Esophagus muscularis mucosa (tissue), 4 donors: ENCODE results near the gene H2AZ2. TPM values are rescaled to one million over a fixed set of nuclear protein-coding genes. Genes with fewer than 3 reads are reported as not detected.
"Not testable (repeated sequence)": the region's sequence is repeated elsewhere in the genome, so short reads cannot be mapped to it uniquely, and the experiment has no call there.

Experiments
- DNase-seq: peaks from one replicate; pipeline ENCODE4 v3.0.0-alpha.2; 2017; ENCODE audit errors: extremely low spot score
- H3K27ac ChIP-seq, 4 donors: fragments of 200-600 bp; sonication (generic); replicated peaks in 1 of 4; 1 replicate in 3 of 4; 2 replicates in 1 of 4; pipeline ENCODE4 v1.5.1; 2016 to 2019; ENCODE audit warnings: mild to moderate bottlenecking in 1 of 4
- H3K27me3 ChIP-seq, 4 donors: fragments of 200-600 bp; sonication (generic); one replicate each; pipeline versions ENCODE4 v1.5.1 to v1.6.0; 2016 to 2019
- H3K36me3 ChIP-seq, 4 donors: fragments of 200-600 bp; sonication (generic); one replicate each; pipeline ENCODE4 v1.5.1; 2016 to 2019
- H3K4me1 ChIP-seq, 4 donors: fragments of 200-600 bp; sonication (generic); one replicate each; pipeline ENCODE4 v1.5.1; 2016 to 2019
- H3K4me3 ChIP-seq, 4 donors: fragments of 200-600 bp; sonication (generic); 1 replicate in 2 of 4; 2 replicates in 2 of 4; pipeline ENCODE4 v1.5.1; 2016 to 2019; ENCODE audit warnings: mild to moderate bottlenecking in 4 of 4, moderate library complexity in 1 of 4
- H3K9me3 ChIP-seq, 4 donors: fragments of 200-600 bp; sonication (generic); 1 replicate in 3 of 4; 2 replicates in 1 of 4; pipeline ENCODE4 v1.5.1; 2016 to 2019
- EP300 ChIP-seq: sonication (generic); formaldehyde crosslinking; IDR thresholded peaks from one replicate; pipeline ENCODE4 v1.6.1; 2017; ENCODE audit warnings: antibody characterized with exemption
- POLR2A ChIP-seq: fragments of 450-650 bp; IDR thresholded peaks from one replicate; pipeline ENCODE4 v1.6.1; 2017; ENCODE audit warnings: antibody characterized with exemption, moderate library complexity, mild to moderate bottlenecking, low read depth
- POLR2AphosphoS5 ChIP-seq, 2 donors: sonication (generic); formaldehyde crosslinking; IDR thresholded peaks; one replicate each; pipeline ENCODE4 v1.6.1; 2017; ENCODE audit warnings: antibody characterized with exemption in 2 of 2
- WGBS: methylation state at CpG from one replicate; pipeline ENCODE4 v1.1.5; 2018; 5-methylcytosine and 5-hydroxymethylcytosine counted together
- intact Hi-C: fragments of 100-400 bp; cut with DNase I; formaldehyde crosslinking; loops from one replicate; pipeline ENCODE4 v1.15.1; 2023
- total RNA-seq, 4 donors: library from RNA; depleted of rRNA; stranded (reverse); fragments of >200 nt; gene quantifications; one replicate each; pipeline versions ENCODE4 v1.1.0 to v1.2.1, GENCODE V29; 2016
- TF ChIP-seq, protein P1 (sequence below), 3 experiments: fragments of 200-600 bp in 2 of 3; fragments of 450-650 bp in 1 of 3; sonication (generic) in 2 of 3; IDR thresholded peaks; one replicate each; pipeline ENCODE4 v1.5.1; 2017 to 2019; ENCODE audit warnings: antibody characterized with exemption in 3 of 3, mild to moderate bottlenecking in 2 of 3, moderate library complexity in 1 of 3

H2AZ2 gene
- total RNA-seq, 4 donors from 2014 or later = 175 to 227 (median 203) TPM

DNA sequence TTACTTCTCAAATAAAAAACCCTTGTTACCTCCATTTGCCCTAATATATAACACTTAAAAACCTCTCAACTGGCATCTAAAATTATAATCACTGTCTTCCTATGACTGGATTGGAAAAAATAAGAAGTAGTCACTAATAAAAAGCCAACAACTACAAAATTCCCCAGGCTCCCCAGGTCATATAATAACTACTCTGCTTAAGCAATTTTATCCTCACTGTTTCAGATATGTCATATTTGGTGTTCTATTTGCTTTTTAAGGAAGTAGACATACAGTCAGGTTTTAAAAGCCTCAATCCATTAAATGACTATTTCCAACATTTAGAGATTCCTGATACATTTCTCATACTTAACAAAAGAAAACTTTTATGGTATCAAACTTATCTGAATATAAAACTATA is 2.4 kb downstream of the H2AZ2 start:
- peaks cover 33 to 62% (median 53%) of the 10 kb centered on the region in 4 donors for H3K4me1 ChIP-seq
- no peak overlapping the region for H3K4me3 ChIP-seq
- DNase-seq = no peak
- no peaks in the 10 kb centered on the region for H3K27me3 ChIP-seq
- peak overlapping the region in 1 of 4 donors; percentile 10 for H3K27ac ChIP-seq
- H3K9me3 ChIP-seq = no peaks in the 10 kb centered on the region
- peaks cover 5 to 23% (median 8%) of the 10 kb centered on the region in 4 donors for H3K36me3 ChIP-seq
- TF ChIP-seq, protein P1, sequence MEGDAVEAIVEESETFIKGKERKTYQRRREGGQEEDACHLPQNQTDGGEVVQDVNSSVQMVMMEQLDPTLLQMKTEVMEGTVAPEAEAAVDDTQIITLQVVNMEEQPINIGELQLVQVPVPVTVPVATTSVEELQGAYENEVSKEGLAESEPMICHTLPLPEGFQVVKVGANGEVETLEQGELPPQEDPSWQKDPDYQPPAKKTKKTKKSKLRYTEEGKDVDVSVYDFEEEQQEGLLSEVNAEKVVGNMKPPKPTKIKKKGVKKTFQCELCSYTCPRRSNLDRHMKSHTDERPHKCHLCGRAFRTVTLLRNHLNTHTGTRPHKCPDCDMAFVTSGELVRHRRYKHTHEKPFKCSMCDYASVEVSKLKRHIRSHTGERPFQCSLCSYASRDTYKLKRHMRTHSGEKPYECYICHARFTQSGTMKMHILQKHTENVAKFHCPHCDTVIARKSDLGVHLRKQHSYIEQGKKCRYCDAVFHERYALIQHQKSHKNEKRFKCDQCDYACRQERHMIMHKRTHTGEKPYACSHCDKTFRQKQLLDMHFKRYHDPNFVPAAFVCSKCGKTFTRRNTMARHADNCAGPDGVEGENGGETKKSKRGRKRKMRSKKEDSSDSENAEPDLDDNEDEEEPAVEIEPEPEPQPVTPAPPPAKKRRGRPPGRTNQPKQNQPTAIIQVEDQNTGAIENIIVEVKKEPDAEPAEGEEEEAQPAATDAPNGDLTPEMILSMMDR (IDR thresholded peaks at IDR 0.05) = no peak
- TF ChIP-seq EP300 (no peak), POLR2A (no peak), POLR2AphosphoS5 (IDR thresholded peaks at IDR 0.05) (no peak)
- intact Hi-C loops = no loop called here

DNA sequence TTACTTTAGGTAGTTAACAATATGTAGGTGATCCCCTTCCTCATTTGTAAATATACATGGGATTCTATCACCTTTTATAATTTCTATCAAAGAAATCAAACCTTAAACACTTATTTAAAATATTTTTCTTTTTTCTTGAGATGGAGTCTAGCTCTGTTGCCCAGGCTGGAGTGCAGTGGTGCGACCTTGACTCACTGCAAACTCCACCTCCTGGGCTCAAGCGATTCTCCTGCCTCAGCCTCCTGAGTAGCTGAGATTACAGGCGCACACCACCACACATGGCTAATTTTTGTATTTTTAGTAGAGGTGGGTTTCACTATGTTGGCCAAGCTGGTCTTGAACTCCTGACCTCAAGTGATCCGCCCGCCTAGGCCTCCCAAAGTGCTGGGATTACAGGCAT is 4.4 kb downstream of the H2AZ2 start:
- not testable (repeated sequence) for H3K9me3 ChIP-seq, H3K27me3 ChIP-seq, DNase-seq, H3K4me3 ChIP-seq, H3K27ac ChIP-seq
- Histone ChIP-seq H3K36me3 (peaks cover 9 to 43% (median 28%) of the 10 kb centered on the region in 4 donors), H3K4me1 (peaks cover 29 to 55% (median 45%) of the 10 kb centered on the region in 4 donors)
- intact Hi-C loops = loop anchor here (5.0 kb wide), 1 partner anchor 96 kb away; the partner anchor contains the start of gene ZMIZ2
- WGBS = 99% methylated on average over 5 of the region's 5 CpGs

DNA sequence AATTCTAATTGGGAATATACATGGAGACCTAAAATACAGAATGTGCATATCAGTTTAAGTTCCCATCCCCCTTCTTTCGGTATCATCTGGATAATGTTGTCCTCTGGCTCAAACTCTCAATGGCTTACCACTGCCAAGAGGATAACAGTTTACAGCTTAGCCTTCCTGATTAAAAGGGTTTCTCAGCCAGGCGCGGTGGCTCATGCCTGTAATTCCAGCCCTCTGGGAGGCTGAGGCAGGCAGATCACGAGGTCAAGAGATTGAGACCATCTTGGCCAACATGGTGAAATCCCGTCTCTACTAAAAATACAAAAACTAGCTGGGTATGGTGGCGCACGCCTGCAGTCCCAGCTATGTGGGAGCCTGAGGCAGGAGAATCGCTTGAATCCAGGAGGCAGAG is 5.2 kb downstream of the H2AZ2 start:
- not testable (repeated sequence) for H3K9me3 ChIP-seq, DNase-seq, H3K27ac ChIP-seq, H3K27me3 ChIP-seq, H3K4me3 ChIP-seq
- Histone ChIP-seq H3K4me1 (peaks cover 29 to 55% (median 45%) of the 10 kb centered on the region in 4 donors), H3K36me3 (peaks cover 9 to 51% (median 33%) of the 10 kb centered on the region in 4 donors)
- intact Hi-C loops = loop anchor here (5.0 kb wide), 1 partner anchor 95 kb away; the partner anchor contains the start of gene ZMIZ2
- WGBS = 86% methylated on average over 8 of the region's 8 CpGs

DNA sequence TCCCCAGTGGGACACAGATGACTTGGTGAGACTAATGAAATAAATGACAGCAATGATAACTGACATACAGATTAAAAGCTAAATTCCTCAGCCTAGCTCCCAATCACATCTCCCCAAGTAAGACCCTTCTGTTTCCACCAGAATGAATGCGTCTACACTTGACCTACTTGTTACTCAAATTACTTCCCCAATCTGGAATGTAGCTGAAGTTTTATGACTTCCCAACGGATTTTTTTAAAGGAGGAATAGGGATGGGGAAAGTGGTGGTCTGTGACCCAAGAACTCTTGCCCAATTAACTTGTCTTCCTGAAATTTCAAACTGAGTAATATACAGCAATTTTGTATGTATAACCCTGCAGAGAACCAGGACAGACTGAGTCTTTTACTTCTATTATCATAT is 9.1 kb downstream of the H2AZ2 start:
- Histone ChIP-seq H3K27ac (no peak overlapping the region), H3K9me3 (no peaks in the 10 kb centered on the region), H3K27me3 (no peaks in the 10 kb centered on the region), H3K4me1 (peaks cover 9 to 23% (median 20%) of the 10 kb centered on the region in 4 donors), H3K36me3 (peaks cover 23 to 87% (median 67%) of the 10 kb centered on the region in 4 donors), H3K4me3 (no peak overlapping the region)
- intact Hi-C loops = no loop called here
- TF ChIP-seq, protein P1 (IDR thresholded peaks at IDR 0.05) = no peak
- TF ChIP-seq EP300 (no peak), POLR2A (no peak), POLR2AphosphoS5 (IDR thresholded peaks at IDR 0.05) (no peak)
- 73% methylated on average over 2 of the region's 2 CpGs for WGBS
- DNase-seq = no peak

- no peak for DNase-seq
- Histone ChIP-seq H3K9me3 (no peaks in the 10 kb centered on the region), H3K27me3 (no peaks in the 10 kb centered on the region), H3K36me3 (peaks cover 10 to 72% (median 57%) of the 10 kb centered on the region in 4 donors), H3K27ac (no peak overlapping the region), H3K4me1 (no peaks in the 10 kb centered on the region), H3K4me3 (no peak overlapping the region)
- intact Hi-C loops = no loop called here
- 70% methylated on average over 3 of the region's 3 CpGs for WGBS
- TF ChIP-seq POLR2A (no peak), EP300 (no peak), POLR2AphosphoS5 (IDR thresholded peaks at IDR 0.05) (no peak)
- TF ChIP-seq, protein P1 (IDR thresholded peaks at IDR 0.05) = no peak
These were observed 20.3 kb downstream of the H2AZ2 start for GRCh38 chr7:44827567-44827966.

DNA sequence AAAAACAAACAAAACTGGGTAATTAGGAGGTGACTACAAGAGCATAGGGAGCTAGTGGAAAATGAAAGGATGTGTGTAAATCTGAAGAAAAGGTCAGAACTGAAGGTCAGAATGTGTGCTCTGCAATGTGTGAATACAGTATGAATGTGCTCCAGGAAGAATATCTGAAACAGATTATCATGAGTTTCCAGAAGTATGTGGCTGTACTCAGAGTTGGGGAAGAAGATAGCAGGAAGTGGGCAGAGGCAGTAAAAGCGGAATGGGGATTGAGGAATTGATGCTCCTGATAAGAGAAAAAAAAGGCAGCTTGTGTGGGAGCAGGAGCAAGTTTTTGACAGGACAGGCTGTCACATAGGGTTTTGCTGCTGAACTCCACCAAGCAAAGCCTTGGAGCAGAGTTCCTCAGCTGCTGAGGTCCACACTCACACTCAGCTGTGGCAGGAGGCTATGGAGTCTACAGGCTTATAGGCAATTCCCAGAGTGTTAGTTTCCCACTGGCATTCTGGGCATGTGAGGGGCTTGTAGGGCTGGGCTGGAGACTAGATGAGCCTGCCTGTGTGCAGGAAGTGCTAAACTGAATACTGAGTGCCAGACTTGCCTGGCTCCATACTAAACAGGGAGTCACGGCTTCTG is 22.9 kb downstream of the H2AZ2 start:
- Histone ChIP-seq H3K4me1 (no peaks in the 10 kb centered on the region), H3K4me3 (no peak overlapping the region), H3K27ac (no peak overlapping the region), H3K36me3 (peaks cover 9 to 48% (median 35%) of the 10 kb centered on the region in 4 donors), H3K9me3 (no peaks in the 10 kb centered on the region), H3K27me3 (no peaks in the 10 kb centered on the region)
- 83% methylated on average over 2 of the region's 2 CpGs for WGBS
- TF ChIP-seq POLR2A (no peak), EP300 (no peak), POLR2AphosphoS5 (IDR thresholded peaks at IDR 0.05) (no peak)
- TF ChIP-seq, protein P1 (IDR thresholded peaks at IDR 0.05) = no peak
- intact Hi-C loops = no loop called here
- no peak for DNase-seq
